ENCODE data around the gene P2RY1. TPM values are rescaled to one million over a fixed set of nuclear protein-coding genes. Genes with fewer than 3 reads are reported as not detected.
"Not testable (repeated sequence)": the region's sequence is repeated elsewhere in the genome, so short reads cannot be mapped to it uniquely, and the experiment has no call there.

Gene P2RY1
- polyA plus RNA-seq, 2 donors, result 7.0 to 8.9 TPM

GRCh38 chr3:152857082-152857481 is 22.2 kb downstream of the P2RY1 start:
- Histone ChIP-seq H3K4me3 (ENCODE audit: low read depth in 1 of 2, low read length in 2 of 2) (no peak overlapping the region), H3K27me3 (ENCODE audit: control insufficient read depth in 1 of 2, insufficient read depth in 2 of 2, low read length in 2 of 2) (no peaks in the 10 kb centered on the region), H3K9me3 (ENCODE audit: control insufficient read depth in 2 of 2, insufficient read depth in 1 of 2, low read depth in 1 of 2, low read length in 1 of 2) (no peaks in the 10 kb centered on the region), H3K36me3 (ENCODE audit: control insufficient read depth in 2 of 2, insufficient read depth in 2 of 2, low read length in 1 of 2) (no peaks in the 10 kb centered on the region), H3K4me1 (ENCODE audit: control insufficient read depth in 2 of 2, insufficient read depth in 2 of 2, low read length in 1 of 2) (no peaks in the 10 kb centered on the region), H3K27ac (ENCODE audit: low read depth in 2 of 2, low read length in 1 of 2) (no peak overlapping the region)
- 84 to 92% methylated on average over 1 of the region's 1 CpG for WGBS, 2 donors

DNA sequence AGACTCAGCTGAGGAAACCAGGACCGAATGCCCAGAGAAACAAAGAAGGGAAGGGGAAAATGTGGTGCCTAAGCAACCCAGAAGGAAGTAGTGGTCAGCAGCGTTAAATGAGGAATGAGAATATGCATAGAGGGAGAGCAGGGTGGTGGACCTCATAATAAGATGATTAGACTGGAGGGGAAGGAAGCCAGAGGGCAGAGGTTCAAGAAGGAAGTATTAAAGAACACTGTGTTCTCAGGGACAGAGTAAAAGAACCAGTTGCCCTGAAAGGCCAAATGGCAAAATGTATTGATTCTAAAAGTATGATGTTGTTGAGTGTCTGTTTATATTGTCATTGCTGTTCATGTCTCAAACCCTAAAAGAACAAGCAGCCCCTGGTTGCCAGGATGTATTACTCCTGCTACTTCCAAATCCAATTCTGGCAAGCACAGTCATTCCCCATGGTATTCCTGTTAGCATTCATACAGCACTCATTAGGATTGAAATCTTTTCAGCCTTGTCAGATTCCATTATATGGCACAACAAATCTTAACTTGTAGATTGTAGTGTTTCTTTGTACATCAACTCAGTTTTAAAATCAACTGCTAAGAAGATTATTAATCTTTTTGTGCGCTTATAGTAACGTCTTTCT is 23.4 kb downstream of the P2RY1 start:
- WGBS, 2 donors, result 71 to 74% methylated on average over 4 of the region's 4 CpGs
- Histone ChIP-seq H3K27me3 (ENCODE audit: control insufficient read depth in 1 of 2, insufficient read depth in 2 of 2, low read length in 2 of 2) (no peaks in the 10 kb centered on the region), H3K4me1 (ENCODE audit: control insufficient read depth in 2 of 2, insufficient read depth in 2 of 2, low read length in 1 of 2) (no peaks in the 10 kb centered on the region), H3K4me3 (ENCODE audit: low read depth in 1 of 2, low read length in 2 of 2) (no peak overlapping the region), H3K27ac (ENCODE audit: low read depth in 2 of 2, low read length in 1 of 2) (no peak overlapping the region), H3K36me3 (ENCODE audit: control insufficient read depth in 2 of 2, insufficient read depth in 2 of 2, low read length in 1 of 2) (no peaks in the 10 kb centered on the region), H3K9me3 (ENCODE audit: control insufficient read depth in 2 of 2, insufficient read depth in 1 of 2, low read depth in 1 of 2, low read length in 1 of 2) (no peaks in the 10 kb centered on the region)

- H3K4me3 ChIP-seq (ENCODE audit: low read depth in 1 of 2, low read length in 2 of 2), result no peak overlapping the region
- no peaks in the 10 kb centered on the region for H3K27me3 ChIP-seq (ENCODE audit: control insufficient read depth in 1 of 2, insufficient read depth in 2 of 2, low read length in 2 of 2)
- no peaks in the 10 kb centered on the region for H3K4me1 ChIP-seq (ENCODE audit: control insufficient read depth in 2 of 2, insufficient read depth in 2 of 2, low read length in 1 of 2)
- 86 to 94% methylated on average over 1 of the region's 1 CpG for WGBS, 2 donors
- no peaks in the 10 kb centered on the region for H3K36me3 ChIP-seq (ENCODE audit: control insufficient read depth in 2 of 2, insufficient read depth in 2 of 2, low read length in 1 of 2)
- no peak overlapping the region for H3K27ac ChIP-seq (ENCODE audit: low read depth in 2 of 2, low read length in 1 of 2)
- no peaks in the 10 kb centered on the region for H3K9me3 ChIP-seq (ENCODE audit: control insufficient read depth in 2 of 2, insufficient read depth in 1 of 2, low read depth in 1 of 2, low read length in 1 of 2)
Observed at GRCh38 chr3:152860736-152861135, 25.8 kb downstream of the P2RY1 start.

- H3K4me1 ChIP-seq (ENCODE audit: control insufficient read depth in 2 of 2, insufficient read depth in 2 of 2, low read length in 1 of 2), result no peaks in the 10 kb centered on the region
- no peaks in the 10 kb centered on the region for H3K27me3 ChIP-seq (ENCODE audit: control insufficient read depth in 1 of 2, insufficient read depth in 2 of 2, low read length in 2 of 2)
- no peak overlapping the region for H3K27ac ChIP-seq (ENCODE audit: low read depth in 2 of 2, low read length in 1 of 2)
- no peak overlapping the region for H3K4me3 ChIP-seq (ENCODE audit: low read depth in 1 of 2, low read length in 2 of 2)
- H3K36me3 ChIP-seq (ENCODE audit: control insufficient read depth in 2 of 2, insufficient read depth in 2 of 2, low read length in 1 of 2), result no peaks in the 10 kb centered on the region
- H3K9me3 ChIP-seq (ENCODE audit: control insufficient read depth in 2 of 2, insufficient read depth in 1 of 2, low read depth in 1 of 2, low read length in 1 of 2), result no peaks in the 10 kb centered on the region
Observed at GRCh38 chr3:152865668-152866245, 30.8 kb downstream of the P2RY1 start.

GRCh38 chr3:152870027-152870426 is 35.1 kb downstream of the P2RY1 start:
- H3K4me1 ChIP-seq (ENCODE audit: control insufficient read depth in 2 of 2, insufficient read depth in 2 of 2, low read length in 1 of 2), result peaks cover 0 to 4% of the 10 kb centered on the region in 2 donors
- peak overlapping the region; percentile 9 to 68 for H3K27ac ChIP-seq (ENCODE audit: low read depth in 2 of 2, low read length in 1 of 2)
- H3K36me3 ChIP-seq (ENCODE audit: control insufficient read depth in 2 of 2, insufficient read depth in 2 of 2, low read length in 1 of 2), result no peaks in the 10 kb centered on the region
- no peaks in the 10 kb centered on the region for H3K27me3 ChIP-seq (ENCODE audit: control insufficient read depth in 1 of 2, insufficient read depth in 2 of 2, low read length in 2 of 2)
- H3K4me3 ChIP-seq (ENCODE audit: low read depth in 1 of 2, low read length in 2 of 2), result peak overlapping the region in 1 of 2 donors; percentile 45
- H3K9me3 ChIP-seq (ENCODE audit: control insufficient read depth in 2 of 2, insufficient read depth in 1 of 2, low read depth in 1 of 2, low read length in 1 of 2), result peaks cover 0 to 8% of the 10 kb centered on the region in 2 donors
- WGBS, 2 donors, result 54 to 71% methylated on average over 5 of the region's 5 CpGs

GRCh38 chr3:152873314-152873713 is 38.4 kb downstream of the P2RY1 start:
- H3K9me3 ChIP-seq (ENCODE audit: control insufficient read depth in 2 of 2, insufficient read depth in 1 of 2, low read depth in 1 of 2, low read length in 1 of 2); H3K27ac ChIP-seq (ENCODE audit: low read depth in 2 of 2, low read length in 1 of 2); H3K4me3 ChIP-seq (ENCODE audit: low read depth in 1 of 2, low read length in 2 of 2); H3K4me1 ChIP-seq (ENCODE audit: control insufficient read depth in 2 of 2, insufficient read depth in 2 of 2, low read length in 1 of 2); H3K27me3 ChIP-seq (ENCODE audit: control insufficient read depth in 1 of 2, insufficient read depth in 2 of 2, low read length in 2 of 2); H3K36me3 ChIP-seq (ENCODE audit: control insufficient read depth in 2 of 2, insufficient read depth in 2 of 2, low read length in 1 of 2): not testable (repeated sequence)

- H3K27ac ChIP-seq (ENCODE audit: low read depth in 2 of 2, low read length in 1 of 2), result peak overlapping the region in 1 of 2 donors; percentile 68
- H3K4me1 ChIP-seq (ENCODE audit: control insufficient read depth in 2 of 2, insufficient read depth in 2 of 2, low read length in 1 of 2), result peaks cover 0 to 4% of the 10 kb centered on the region in 2 donors
- peaks cover 0 to 8% of the 10 kb centered on the region in 2 donors for H3K9me3 ChIP-seq (ENCODE audit: control insufficient read depth in 2 of 2, insufficient read depth in 1 of 2, low read depth in 1 of 2, low read length in 1 of 2)
- no peak overlapping the region for H3K4me3 ChIP-seq (ENCODE audit: low read depth in 1 of 2, low read length in 2 of 2)
- H3K36me3 ChIP-seq (ENCODE audit: control insufficient read depth in 2 of 2, insufficient read depth in 2 of 2, low read length in 1 of 2), result no peaks in the 10 kb centered on the region
- no peaks in the 10 kb centered on the region for H3K27me3 ChIP-seq (ENCODE audit: control insufficient read depth in 1 of 2, insufficient read depth in 2 of 2, low read length in 2 of 2)
Observed at GRCh38 chr3:152874896-152875749, 40.2 kb downstream of the P2RY1 start.

GRCh38 chr3:152879130-152879789 is 44.3 kb downstream of the P2RY1 start:
- Histone ChIP-seq H3K4me1 (ENCODE audit: control insufficient read depth in 2 of 2, insufficient read depth in 2 of 2, low read length in 1 of 2) (no peaks in the 10 kb centered on the region), H3K9me3 (ENCODE audit: control insufficient read depth in 2 of 2, insufficient read depth in 1 of 2, low read depth in 1 of 2, low read length in 1 of 2) (peaks cover 0 to under 1% of the 10 kb centered on the region in 2 donors), H3K4me3 (ENCODE audit: low read depth in 1 of 2, low read length in 2 of 2) (no peak overlapping the region), H3K27ac (ENCODE audit: low read depth in 2 of 2, low read length in 1 of 2) (no peak overlapping the region), H3K36me3 (ENCODE audit: control insufficient read depth in 2 of 2, insufficient read depth in 2 of 2, low read length in 1 of 2) (no peaks in the 10 kb centered on the region), H3K27me3 (ENCODE audit: control insufficient read depth in 1 of 2, insufficient read depth in 2 of 2, low read length in 2 of 2) (no peaks in the 10 kb centered on the region)
- 89 to 92% methylated on average over 8 of the region's 8 CpGs for whole genome bisulfite sequencing, 2 donors

DNA sequence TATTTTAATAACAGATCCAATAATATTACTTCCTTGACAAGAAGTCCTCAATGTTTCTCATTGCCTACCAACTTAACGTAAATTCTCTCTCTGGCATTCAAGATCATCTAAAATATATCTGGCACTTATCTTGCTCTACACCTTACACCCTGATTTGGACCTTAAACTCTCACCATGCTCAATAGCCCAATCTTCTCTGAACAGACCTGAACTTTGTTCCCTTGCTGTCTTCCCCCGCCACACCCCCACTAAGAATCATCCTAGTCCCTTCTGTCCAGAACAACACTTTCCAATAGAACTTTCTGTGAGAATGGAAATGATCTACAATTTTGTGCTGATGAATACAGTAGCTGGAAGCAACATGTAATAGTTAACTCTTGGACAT is 44.9 kb downstream of the P2RY1 start:
- H3K27me3 ChIP-seq (ENCODE audit: control insufficient read depth in 1 of 2, insufficient read depth in 2 of 2, low read length in 2 of 2), result no peaks in the 10 kb centered on the region
- no peaks in the 10 kb centered on the region for H3K9me3 ChIP-seq (ENCODE audit: control insufficient read depth in 2 of 2, insufficient read depth in 1 of 2, low read depth in 1 of 2, low read length in 1 of 2)
- 64 to 71% methylated on average over 2 of the region's 2 CpGs for WGBS, 2 donors
- no peak overlapping the region for H3K27ac ChIP-seq (ENCODE audit: low read depth in 2 of 2, low read length in 1 of 2)
- no peaks in the 10 kb centered on the region for H3K36me3 ChIP-seq (ENCODE audit: control insufficient read depth in 2 of 2, insufficient read depth in 2 of 2, low read length in 1 of 2)
- H3K4me1 ChIP-seq (ENCODE audit: control insufficient read depth in 2 of 2, insufficient read depth in 2 of 2, low read length in 1 of 2), result no peaks in the 10 kb centered on the region
- H3K4me3 ChIP-seq (ENCODE audit: low read depth in 1 of 2, low read length in 2 of 2), result no peak overlapping the region
